ENCODE results near the gene ARHGAP28.

The ARHGAP28 gene

DNA sequence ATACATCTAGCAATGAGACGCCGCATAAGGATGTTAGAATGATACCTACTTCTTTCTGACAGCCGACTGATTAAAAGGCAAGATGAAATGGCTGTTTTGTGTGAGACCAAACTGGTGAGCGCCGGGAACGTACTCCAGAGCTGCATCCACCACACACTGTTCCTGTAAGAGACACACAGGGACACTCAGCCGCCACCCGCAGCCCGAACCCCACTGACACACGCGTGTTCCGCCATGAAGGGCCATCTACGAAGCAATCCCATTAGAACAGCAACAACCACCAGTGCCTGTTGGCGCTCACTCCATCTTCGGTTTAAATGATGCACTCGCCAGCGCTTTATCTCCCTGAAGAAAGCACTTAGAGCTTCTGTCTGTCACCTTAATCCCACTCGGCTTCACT is 225.8 kb downstream of the ARHGAP28 start:
- in situ Hi-C loops (cut with HindIII; ENCODE audit: low sequenced_read_pairs): no loop called here

DNA sequence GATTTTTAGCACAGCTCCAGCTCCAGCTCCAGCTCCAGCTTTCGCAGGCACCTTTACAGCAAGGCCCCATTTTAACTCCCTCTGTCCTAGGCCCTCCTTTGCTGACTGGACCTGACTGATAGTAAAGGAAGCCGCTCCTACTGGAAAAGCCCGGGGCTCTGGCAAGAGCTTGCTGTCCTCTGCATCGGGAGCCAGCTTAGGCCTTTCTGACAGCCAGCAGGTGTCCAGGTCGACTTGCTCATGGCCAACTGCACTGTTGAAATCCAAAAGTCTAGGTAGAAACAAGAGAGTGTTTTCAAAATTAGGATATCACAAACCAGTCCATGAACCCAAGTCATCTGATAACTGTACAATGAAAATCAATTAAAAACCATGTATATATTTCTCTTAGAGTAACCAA is 227.0 kb downstream of the ARHGAP28 start:
- in situ Hi-C loops (cut with HindIII; ENCODE audit: low sequenced_read_pairs): no loop called here

DNA sequence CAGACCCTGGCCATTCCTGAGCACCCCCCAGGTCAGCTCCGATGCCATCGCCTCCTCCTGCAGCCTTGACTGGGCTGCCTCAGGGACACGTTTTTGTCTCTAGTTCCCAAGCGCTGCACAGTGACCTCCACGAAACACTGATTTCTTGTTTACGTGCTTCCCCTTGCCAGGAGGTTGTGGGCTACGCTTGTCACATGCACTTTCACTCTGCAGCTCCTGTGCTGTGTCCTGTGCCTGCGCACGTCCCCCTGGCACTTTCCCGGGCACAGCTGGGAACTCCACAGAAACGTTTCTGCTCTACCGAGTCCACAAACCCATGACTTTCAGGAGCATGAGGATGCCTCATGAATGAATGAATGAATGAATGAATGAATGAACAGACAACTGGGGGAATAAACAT is 227.5 kb downstream of the ARHGAP28 start:
- in situ Hi-C loops (cut with HindIII; ENCODE audit: low sequenced_read_pairs): no loop called here

DNA sequence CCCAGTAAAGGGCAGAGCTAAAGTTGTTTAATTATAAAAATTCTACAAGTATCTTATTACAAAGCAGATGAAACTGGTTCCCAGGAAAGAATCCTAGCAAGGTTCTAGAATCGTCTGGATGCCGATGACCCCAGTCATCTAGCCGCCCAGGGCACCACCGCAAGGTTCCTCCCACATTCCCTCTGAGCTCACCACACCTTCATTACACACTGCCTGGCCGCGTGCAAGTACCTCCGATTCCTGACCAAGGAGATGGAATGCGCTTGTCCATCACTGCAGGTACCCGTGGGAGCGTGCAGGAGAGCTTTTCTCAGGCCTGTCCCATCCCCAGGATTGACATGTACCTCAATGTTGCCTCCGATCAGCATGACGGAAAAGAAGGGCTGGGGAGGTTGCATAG is 229.6 kb downstream of the ARHGAP28 start:
- in situ Hi-C loops (cut with HindIII; ENCODE audit: low sequenced_read_pairs): no loop called here

DNA sequence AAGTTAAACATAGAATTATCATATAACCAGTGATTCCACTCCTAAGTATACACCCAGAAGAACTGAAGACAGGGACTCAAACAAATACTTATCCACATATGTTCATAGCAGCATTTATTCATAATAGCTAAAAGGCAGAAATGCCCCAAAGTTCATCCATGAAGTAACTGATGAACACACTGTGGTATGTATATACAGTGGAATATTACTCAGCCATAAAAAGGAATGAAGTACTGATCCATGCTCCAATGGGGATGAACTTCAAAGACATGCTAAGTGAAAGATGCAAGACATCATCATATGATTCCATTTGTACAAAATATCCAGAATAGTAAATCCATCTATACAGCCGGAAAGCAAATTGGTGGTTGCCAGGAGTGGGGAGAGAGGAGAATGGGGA is 230.6 kb downstream of the ARHGAP28 start:
- in situ Hi-C loops (cut with HindIII; ENCODE audit: low sequenced_read_pairs): no loop called here

DNA sequence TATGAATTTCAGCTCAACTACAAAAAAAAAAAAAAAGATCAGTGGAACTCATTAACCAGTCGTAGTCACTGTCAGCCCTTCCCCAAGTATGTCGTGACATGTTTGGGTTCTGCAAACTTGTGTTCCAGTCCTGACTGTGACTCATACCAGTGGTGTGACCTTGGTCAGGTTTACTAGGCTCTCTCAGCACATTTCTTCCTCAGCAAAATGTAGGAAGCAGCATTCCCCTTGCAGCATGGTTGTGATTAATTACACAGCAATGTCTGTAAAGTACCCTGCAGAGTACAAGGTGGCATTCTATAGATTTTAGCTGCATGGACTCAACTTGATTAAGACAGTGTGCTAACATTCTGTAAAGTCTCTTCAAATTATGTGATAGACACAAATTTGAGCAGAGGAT is 231.1 kb downstream of the ARHGAP28 start:
- in situ Hi-C loops (cut with HindIII; ENCODE audit: low sequenced_read_pairs): no loop called here

DNA sequence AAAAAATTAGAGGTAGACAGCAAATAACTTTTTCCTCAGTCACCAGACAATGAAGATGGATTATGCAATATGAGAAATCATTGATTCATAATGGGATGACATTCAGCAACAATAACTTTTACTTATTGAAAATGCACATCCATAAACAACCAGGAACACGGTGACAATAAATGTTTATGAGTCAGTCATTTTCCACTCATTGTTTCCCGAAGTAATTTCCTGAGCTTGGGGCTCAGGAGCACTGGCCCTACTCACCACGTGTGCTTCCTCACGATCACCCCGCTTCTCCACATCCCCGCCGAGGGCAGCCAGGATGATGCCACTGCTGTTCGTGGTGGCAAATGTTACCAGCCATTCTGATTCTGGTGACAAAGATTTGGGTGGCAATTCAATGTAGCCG is 231.8 kb downstream of the ARHGAP28 start:
- in situ Hi-C loops (cut with HindIII; ENCODE audit: low sequenced_read_pairs): no loop called here

DNA sequence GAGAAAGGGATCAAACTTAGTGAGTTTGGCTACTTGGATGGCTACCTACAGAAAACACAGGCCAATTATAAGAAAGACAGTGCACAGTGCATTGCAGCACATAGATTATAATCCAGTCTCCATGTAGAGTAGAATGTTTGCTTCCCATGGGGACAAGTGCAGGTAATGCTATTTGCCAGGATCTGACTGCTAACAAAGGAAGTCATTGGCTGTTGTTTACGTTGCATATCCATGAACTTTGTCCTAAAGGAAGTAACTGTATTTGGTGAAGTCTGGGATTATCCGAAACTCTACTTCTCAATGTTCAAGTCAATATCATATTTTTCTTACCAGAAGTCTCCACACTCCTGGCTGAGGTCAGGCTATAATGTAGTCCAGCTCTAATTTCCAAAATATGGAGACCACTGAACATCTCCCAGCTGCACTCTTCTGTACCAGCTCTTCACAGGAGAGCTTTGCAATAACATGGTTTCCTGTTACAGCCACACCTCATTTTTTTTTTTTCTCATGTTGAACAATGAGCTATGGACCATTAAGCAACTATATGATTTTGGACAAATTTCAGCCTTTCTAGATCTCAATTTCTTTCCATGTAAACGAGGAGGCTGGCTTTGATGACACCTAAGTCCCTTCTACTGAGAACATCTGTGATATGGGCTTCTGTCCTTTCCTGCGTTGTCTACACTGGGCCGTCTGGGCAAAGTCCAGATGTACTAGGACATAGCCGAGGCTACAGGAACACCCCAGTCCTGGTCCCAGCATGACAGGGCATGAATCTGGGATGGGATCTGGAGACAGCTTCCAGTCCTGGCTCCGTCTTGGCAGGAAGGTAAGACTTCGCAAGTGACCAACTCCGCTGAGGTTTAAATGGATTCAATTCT is 233.3 kb downstream of the ARHGAP28 start:
- in situ Hi-C loops (cut with HindIII; ENCODE audit: low sequenced_read_pairs): no loop called here

DNA sequence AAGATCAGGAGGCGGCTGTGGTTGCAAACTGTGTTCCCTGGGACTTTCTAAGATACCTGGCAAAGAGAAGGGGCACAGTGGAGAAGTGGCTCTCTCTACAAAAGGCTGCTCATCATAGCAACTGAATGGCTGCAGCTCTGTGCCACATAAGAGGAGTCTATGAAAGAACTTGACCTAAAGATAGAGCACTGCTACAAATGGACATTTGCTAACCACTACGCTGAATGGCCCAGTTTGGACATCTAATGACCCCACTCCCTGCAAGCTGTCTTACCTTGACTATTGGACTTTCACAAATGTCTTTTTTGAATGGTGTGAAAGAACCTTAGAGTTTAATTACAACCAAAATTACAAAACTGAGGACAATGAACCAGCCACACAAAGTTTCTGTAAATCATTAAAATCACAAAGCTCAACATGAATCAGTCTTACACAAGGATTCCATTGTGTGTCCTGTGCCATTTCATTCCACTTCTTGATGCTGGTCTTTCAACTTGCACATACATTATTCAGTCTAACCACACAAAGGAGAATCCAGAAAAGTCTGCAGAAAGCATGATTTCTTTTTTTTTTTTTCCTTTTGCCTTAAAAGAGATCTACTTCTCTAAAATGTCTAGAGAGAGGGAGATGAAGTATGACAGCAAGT is 234.1 kb downstream of the ARHGAP28 start:
- in situ Hi-C loops (cut with HindIII; ENCODE audit: low sequenced_read_pairs): no loop called here

Measured in endothelial cell of hepatic sinusoid (primary cell).